Esophagus muscularis mucosa (tissue), 3 donors: ENCODE data around the gene STUM.

Experiments
- CTCF ChIP-seq, 3 experiments: fragments of 200-600 bp in 2 of 3; fragments of 450-650 bp in 1 of 3; sonication (generic) in 2 of 3; IDR thresholded peaks; one replicate each; pipeline ENCODE4 v1.5.1; 2017 to 2019; ENCODE audit warnings: antibody characterized with exemption in 3 of 3, mild to moderate bottlenecking in 2 of 3, moderate library complexity in 1 of 3
- EP300 ChIP-seq: sonication (generic); formaldehyde crosslinking; IDR thresholded peaks from one replicate; pipeline ENCODE4 v1.6.1; 2017; ENCODE audit warnings: antibody characterized with exemption

- TF ChIP-seq EP300 (no peak), CTCF (IDR thresholded peaks at IDR 0.05) (no peak)
These were observed 49.9 kb downstream of the STUM start for GRCh38 chr1:226598455-226598849.
